Duodenal mucosa (tissue), 2 donors: ENCODE results near the gene RCBTB2.
A peak's percentile ranks its signal among the peaks of the same experiment; 100 is the strongest.

Experiments used
- H3K27ac ChIP-seq: one replicate; pipeline ENCODE4 v1.7.0; 2013; ENCODE audit warnings: low read depth, low read length
- H3K27me3 ChIP-seq, 2 donors: one replicate each; pipeline ENCODE4 v1.7.0; 2013; ENCODE audit warnings: low read length in 2 of 2, control low read depth in 1 of 2; ENCODE audit not compliant: insufficient read depth in 2 of 2, control insufficient read depth in 1 of 2
- H3K36me3 ChIP-seq, 2 donors: one replicate each; pipeline ENCODE4 v1.7.0; 2013; ENCODE audit warnings: low read length in 2 of 2, control low read depth in 1 of 2; ENCODE audit not compliant: insufficient read depth in 2 of 2, control insufficient read depth in 1 of 2
- H3K4me1 ChIP-seq, 2 donors: one replicate each; pipeline ENCODE4 v1.7.0; 2013; ENCODE audit warnings: low read length in 2 of 2, control low read depth in 1 of 2; ENCODE audit not compliant: insufficient read depth in 2 of 2, control insufficient read depth in 1 of 2
- H3K4me3 ChIP-seq, 2 donors: one replicate each; pipeline ENCODE4 v1.7.0; 2013; ENCODE audit warnings: low read length in 2 of 2, low read depth in 1 of 2
- H3K9ac ChIP-seq, 2 donors: one replicate each; pipeline ENCODE4 v1.7.0; 2013; ENCODE audit warnings: low read length in 2 of 2, low read depth in 1 of 2
- H3K9me3 ChIP-seq, 2 donors: one replicate each; pipeline ENCODE4 v1.7.0; 2013; ENCODE audit warnings: low read length in 2 of 2, control low read depth in 1 of 2; ENCODE audit not compliant: control insufficient read depth in 1 of 2

RCBTB2 gene

DNA sequence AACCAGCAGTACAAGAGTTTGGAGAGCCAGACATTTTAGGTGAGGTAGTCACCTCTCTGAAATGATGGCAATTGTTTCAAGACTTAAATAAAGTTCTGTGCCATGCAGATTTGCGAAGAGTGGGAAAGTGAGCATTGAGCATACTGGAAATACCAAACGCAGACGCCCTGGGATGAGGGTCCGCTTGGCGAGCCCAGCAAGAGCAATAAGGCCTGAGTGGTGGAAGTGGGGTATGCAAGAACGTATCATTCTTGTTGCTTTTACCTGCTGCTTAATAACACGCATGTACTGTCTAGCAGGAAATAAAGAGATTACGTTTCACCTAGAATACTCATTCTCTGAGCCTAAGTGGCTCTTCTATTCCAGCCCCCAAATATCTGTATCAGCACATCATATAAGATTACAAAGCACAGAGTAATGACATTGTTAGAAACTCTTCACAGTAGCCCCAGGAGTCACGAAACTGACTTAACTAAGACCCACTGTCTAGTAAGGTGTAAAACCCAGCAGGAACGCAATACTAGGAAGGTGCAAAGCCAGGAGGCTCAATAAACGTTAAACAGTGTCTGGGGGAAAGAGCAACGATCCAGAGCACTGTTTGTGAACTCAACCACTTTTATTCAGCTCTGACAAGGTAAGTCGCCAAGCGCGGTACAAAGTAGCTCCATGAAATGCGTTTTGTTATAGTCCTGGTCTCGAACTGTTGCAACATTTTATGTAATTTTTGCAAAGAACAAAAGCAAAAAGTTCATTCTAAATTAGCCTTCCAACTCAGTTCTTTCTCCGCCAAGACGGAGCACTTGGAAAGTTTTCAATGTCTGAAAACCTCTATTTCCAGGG lies 1.2 kb downstream of the RCBTB2 start:
- H3K4me3 ChIP-seq = peak overlapping the region; percentile 92 to 98
- H3K27ac ChIP-seq = peak overlapping the region; percentile 97
- H3K36me3 ChIP-seq = no peaks in the 10 kb centered on the region
- no peaks in the 10 kb centered on the region for H3K27me3 ChIP-seq
- no peaks in the 10 kb centered on the region for H3K9me3 ChIP-seq
- H3K4me1 ChIP-seq = peaks cover 3 to 14% of the 10 kb centered on the region in 2 donors
- H3K9ac ChIP-seq = peak overlapping the region; percentile 94 to 98

DNA sequence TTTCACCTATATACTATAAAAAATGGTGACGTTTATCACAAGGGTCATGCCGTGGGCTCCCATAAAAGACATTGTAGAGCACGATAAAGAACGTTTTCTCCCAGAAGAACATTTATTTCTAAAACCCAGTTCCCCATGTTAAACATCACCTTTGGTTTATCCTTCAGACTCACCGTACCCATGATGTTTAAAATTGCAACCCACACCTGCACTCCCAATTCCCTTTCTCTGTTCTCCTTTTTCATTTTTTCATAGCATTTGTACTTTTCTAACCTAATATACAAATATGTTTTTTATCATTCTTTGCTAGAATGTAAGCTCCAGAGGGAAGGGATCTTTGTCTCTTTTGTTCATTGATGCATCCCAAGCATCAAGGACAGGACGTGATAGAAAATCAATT lies 2.0 kb downstream of the RCBTB2 start:
- no peak overlapping the region for H3K27ac ChIP-seq
- H3K4me1 ChIP-seq = peaks cover 3 to 14% of the 10 kb centered on the region in 2 donors
- H3K9me3 ChIP-seq = no peaks in the 10 kb centered on the region
- no peaks in the 10 kb centered on the region for H3K36me3 ChIP-seq
- no peak overlapping the region for H3K4me3 ChIP-seq
- H3K27me3 ChIP-seq = no peaks in the 10 kb centered on the region
- no peak overlapping the region for H3K9ac ChIP-seq

GRCh38 chr13:48528720-48529119 lies 4.2 kb downstream of the RCBTB2 start:
- no peaks in the 10 kb centered on the region for H3K9me3 ChIP-seq
- no peaks in the 10 kb centered on the region for H3K36me3 ChIP-seq
- no peaks in the 10 kb centered on the region for H3K27me3 ChIP-seq
- H3K9ac ChIP-seq = no peak overlapping the region
- no peak overlapping the region for H3K4me3 ChIP-seq
- no peak overlapping the region for H3K27ac ChIP-seq
- peaks cover 3 to 14% of the 10 kb centered on the region in 2 donors for H3K4me1 ChIP-seq

DNA sequence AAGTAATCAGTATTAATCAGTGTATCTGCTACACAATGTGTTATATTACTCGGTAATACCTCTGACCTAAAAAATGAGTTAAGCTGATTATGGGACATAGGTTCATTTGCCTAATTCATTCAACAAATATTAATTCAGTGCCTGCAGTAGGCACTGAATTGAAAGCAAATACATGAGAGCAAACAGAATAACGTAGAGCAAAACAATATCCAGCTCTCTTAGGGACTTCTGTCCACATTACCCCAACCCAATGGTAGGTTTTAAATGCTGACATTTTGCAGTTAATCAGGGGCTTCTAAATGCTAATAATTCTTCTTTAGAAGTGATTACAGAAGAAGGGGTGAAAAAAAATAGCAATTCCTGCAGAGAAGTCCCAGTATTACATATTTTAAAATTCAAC lies 4.9 kb downstream of the RCBTB2 start:
- peaks cover 3 to 11% of the 10 kb centered on the region in 2 donors for H3K4me1 ChIP-seq
- H3K36me3 ChIP-seq = no peaks in the 10 kb centered on the region
- H3K27ac ChIP-seq = no peak overlapping the region
- no peak overlapping the region for H3K9ac ChIP-seq
- no peaks in the 10 kb centered on the region for H3K27me3 ChIP-seq
- no peaks in the 10 kb centered on the region for H3K9me3 ChIP-seq
- H3K4me3 ChIP-seq = no peak overlapping the region

DNA sequence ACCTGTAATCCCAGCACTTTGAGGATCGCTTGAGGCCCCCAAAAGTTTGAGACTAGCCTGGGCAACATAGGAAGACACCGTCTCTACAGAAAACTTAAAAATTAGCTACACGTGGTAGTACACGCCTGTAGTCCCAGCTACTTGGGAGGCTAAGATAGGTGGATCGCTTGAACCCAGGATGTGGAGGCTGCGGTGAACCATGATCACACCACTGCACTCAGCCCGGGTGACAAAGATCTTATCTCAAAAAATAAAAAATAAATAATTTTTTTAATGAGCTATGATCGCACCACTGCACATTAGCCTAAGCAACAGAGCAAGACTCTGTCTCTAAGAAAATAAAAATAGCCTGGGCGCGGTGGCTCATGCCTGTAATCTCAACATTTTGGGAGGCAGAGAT lies 6.6 kb downstream of the RCBTB2 start:
- Histone ChIP-seq H3K27ac (no peak overlapping the region), H3K36me3 (no peaks in the 10 kb centered on the region), H3K27me3 (no peaks in the 10 kb centered on the region)

GRCh38 chr13:48518083-48518482 lies 14.8 kb downstream of the RCBTB2 start:
- Histone ChIP-seq H3K27me3 (no peaks in the 10 kb centered on the region), H3K9ac (no peak overlapping the region), H3K4me3 (no peak overlapping the region), H3K27ac (no peak overlapping the region), H3K36me3 (no peaks in the 10 kb centered on the region), H3K4me1 (no peaks in the 10 kb centered on the region), H3K9me3 (no peaks in the 10 kb centered on the region)

More for the DNA sequence above, 6.6 kb downstream of the RCBTB2 start:
- H3K4me1 ChIP-seq = peaks cover 1 to 6% of the 10 kb centered on the region in 2 donors
- H3K9me3 ChIP-seq = no peaks in the 10 kb centered on the region
- no peak overlapping the region for H3K4me3 ChIP-seq
- no peak overlapping the region for H3K9ac ChIP-seq

DNA sequence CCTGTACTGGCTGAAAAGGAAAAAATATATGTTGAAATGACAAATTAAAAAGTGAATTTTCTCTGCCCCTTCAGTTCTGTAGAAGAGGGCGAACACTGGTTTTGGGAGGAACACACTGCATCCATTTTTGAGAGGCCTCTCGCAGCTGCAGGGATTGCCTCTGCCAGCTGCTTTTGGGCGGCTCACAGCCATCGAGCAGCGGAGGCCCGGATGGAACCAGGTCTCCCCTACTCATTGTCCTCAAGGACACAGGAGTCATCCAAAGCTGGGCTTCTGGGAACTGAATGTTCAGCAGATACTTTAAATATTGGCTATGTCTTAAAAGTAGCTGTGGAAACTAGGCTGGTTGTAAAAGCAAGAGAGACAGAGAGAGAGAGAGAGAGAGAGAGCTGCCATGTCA lies 17.1 kb downstream of the RCBTB2 start:
- Histone ChIP-seq H3K4me3 (no peak overlapping the region), H3K27me3 (no peaks in the 10 kb centered on the region), H3K9ac (no peak overlapping the region), H3K9me3 (no peaks in the 10 kb centered on the region), H3K36me3 (peaks cover 0 to 4% of the 10 kb centered on the region in 2 donors), H3K27ac (no peak overlapping the region), H3K4me1 (peaks cover 0 to 5% of the 10 kb centered on the region in 2 donors)

GRCh38 chr13:48514793-48515192 lies 18.1 kb downstream of the RCBTB2 start:
- H3K9me3 ChIP-seq = no peaks in the 10 kb centered on the region
- H3K27ac ChIP-seq = no peak overlapping the region
- no peak overlapping the region for H3K9ac ChIP-seq
- no peak overlapping the region for H3K4me3 ChIP-seq
- peaks cover 0 to 4% of the 10 kb centered on the region in 2 donors for H3K36me3 ChIP-seq
- H3K27me3 ChIP-seq = no peaks in the 10 kb centered on the region
- H3K4me1 ChIP-seq = peaks cover 0 to 5% of the 10 kb centered on the region in 2 donors

DNA sequence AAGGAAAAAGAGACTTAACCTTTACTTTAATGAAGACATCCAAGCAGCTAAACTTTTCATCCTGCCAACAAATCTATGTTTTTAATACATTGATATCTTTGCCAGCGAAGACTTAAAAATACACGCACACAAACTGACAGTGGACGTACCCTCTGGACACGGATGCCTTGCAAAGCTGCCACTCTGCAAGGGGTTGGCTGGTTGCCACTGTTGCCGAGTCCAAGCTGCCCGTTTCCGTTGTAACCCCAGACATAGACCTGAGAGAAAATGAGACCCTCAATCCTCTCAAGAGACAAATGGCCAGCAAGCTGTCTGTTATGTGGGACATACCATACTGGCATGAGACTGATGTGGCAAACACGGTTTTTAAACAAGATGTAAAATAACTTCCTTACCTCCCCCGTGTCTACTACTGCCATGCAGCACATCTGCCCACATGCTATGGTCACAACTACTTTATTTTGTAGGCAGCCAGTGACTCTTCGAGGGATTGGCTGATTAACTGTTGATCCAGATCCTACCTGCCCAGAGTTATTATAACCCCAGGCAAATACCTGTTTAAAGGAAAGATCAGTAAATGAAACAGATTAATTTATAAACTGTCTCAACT lies 21.2 kb downstream of the RCBTB2 start:
- H3K4me1 ChIP-seq = peaks cover under 1 to 7% of the 10 kb centered on the region in 2 donors
- no peak overlapping the region for H3K9ac ChIP-seq
- no peaks in the 10 kb centered on the region for H3K27me3 ChIP-seq
- H3K27ac ChIP-seq = no peak overlapping the region
- H3K9me3 ChIP-seq = no peaks in the 10 kb centered on the region
- peaks cover 0 to 4% of the 10 kb centered on the region in 2 donors for H3K36me3 ChIP-seq
- no peak overlapping the region for H3K4me3 ChIP-seq

- H3K27ac ChIP-seq = no peak overlapping the region
- peaks cover 11 to 16% of the 10 kb centered on the region in 2 donors for H3K4me1 ChIP-seq
- H3K27me3 ChIP-seq = no peaks in the 10 kb centered on the region
- H3K9ac ChIP-seq = no peak overlapping the region
- no peaks in the 10 kb centered on the region for H3K9me3 ChIP-seq
- peaks cover 0 to 4% of the 10 kb centered on the region in 2 donors for H3K36me3 ChIP-seq
- H3K4me3 ChIP-seq = no peak overlapping the region
These were observed 22.2 kb downstream of the RCBTB2 start for GRCh38 chr13:48510698-48511097.
